Fibroblast of villous mesenchyme (primary cell): ENCODE data around the gene ST3GAL4. TPM values are rescaled to one million over a fixed set of nuclear protein-coding genes. Genes with fewer than 3 reads are reported as not detected.

Experiments
- DNase-seq: peaks from one replicate; pipeline ENCODE4 v3.0.0-alpha.2; 2010; ENCODE audit warnings: low read depth
- H3K4me3 ChIP-seq: 2 replicates; pipeline ENCODE4 v1.5.1; 2011; ENCODE audit warnings: low read depth, mild to moderate bottlenecking, low read length
- CTCF ChIP-seq: IDR thresholded peaks from 2 replicates; pipeline ENCODE4 v1.5.1; 2012; ENCODE audit warnings: low read depth, mild to moderate bottlenecking, low read length; ENCODE audit not compliant: insufficient read depth
- total RNA-seq: library from RNA; depleted of rRNA; stranded (reverse); fragments of >200 nt; gene quantifications from 2 replicates; pipeline ENCODE4 v1.2.3, GENCODE V29; 2012

Gene ST3GAL4
- total RNA-seq, 1 donor: 16.8 TPM

GRCh38 chr11:126336138-126336541, 19.3 kb upstream of the ST3GAL4 start:
- no peak overlapping the region for H3K4me3 ChIP-seq
- DNase-seq: no peak
- TF ChIP-seq CTCF: no peak

GRCh38 chr11:126336671-126337101, 18.8 kb upstream of the ST3GAL4 start:
- no peak for DNase-seq
- H3K4me3 ChIP-seq: no peak overlapping the region
- TF ChIP-seq CTCF: no peak

- no peak for DNase-seq
- H3K4me3 ChIP-seq: no peak overlapping the region
- no peak for TF ChIP-seq CTCF
Measured at GRCh38 chr11:126337126-126337473, 18.4 kb upstream of the ST3GAL4 start.

GRCh38 chr11:126337474-126338241, 17.8 kb upstream of the ST3GAL4 start:
- DNase-seq: no peak
- TF ChIP-seq CTCF: no peak
- no peak overlapping the region for H3K4me3 ChIP-seq

- no peak overlapping the region for H3K4me3 ChIP-seq
- no peak for TF ChIP-seq CTCF
- DNase-seq: no peak
Measured at GRCh38 chr11:126338346-126339055, 17.0 kb upstream of the ST3GAL4 start.

GRCh38 chr11:126339073-126339862, 16.2 kb upstream of the ST3GAL4 start:
- no peak for DNase-seq
- TF ChIP-seq CTCF: no peak
- H3K4me3 ChIP-seq: no peak overlapping the region
